ENCODE results near the gene SMIM33. TPM values are rescaled to one million over a fixed set of nuclear protein-coding genes. Genes with fewer than 3 reads are reported as not detected.
"Not testable (repeated sequence)": the region's sequence is repeated elsewhere in the genome, so short reads cannot be mapped to it uniquely, and the experiment has no call there.

Gene SMIM33
- not detected in 2 replicates for total RNA-seq (2014; rRNA removed; shearing (Covaris generic))

DNA sequence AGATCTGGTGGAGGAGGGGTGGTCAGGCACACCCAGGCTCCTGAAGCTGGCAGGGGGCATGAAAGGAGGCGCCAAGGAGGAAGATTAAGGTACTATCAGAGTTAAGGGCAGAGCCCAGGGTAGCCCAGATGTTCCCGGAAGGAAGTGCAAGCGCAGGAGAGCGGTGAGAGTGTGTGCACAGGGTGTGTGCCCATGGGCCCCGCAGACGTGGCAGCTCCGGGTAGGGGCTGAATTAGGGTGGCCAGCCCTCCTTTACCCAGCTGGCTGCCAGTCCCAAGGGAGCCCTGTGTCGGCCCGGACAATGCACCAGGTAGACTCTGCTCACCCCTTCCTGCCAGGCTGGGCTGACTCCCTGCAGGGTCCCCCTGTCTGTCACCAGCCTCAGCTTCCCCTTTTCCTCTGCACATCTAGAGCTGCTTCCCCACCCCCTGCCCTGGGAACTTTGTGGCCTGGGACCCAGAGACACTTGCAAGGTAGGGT is at the start of gene SMIM33:
Gene SMIM33, plus strand, starts transcription at position 184 of the 480 bp plus-strand sequence. Its CDS starts 118 bp downstream, at position 302.
- DNase-seq, result no peak
- Histone ChIP-seq H3K27me3 (ENCODE audit: control insufficient read depth, insufficient read depth, low read length) (no peaks in the 10 kb centered on the region), H3K36me3 (replicated peaks; ENCODE audit: control insufficient read depth, insufficient read depth, low read length) (no peaks in the 10 kb centered on the region), H3K4me3 (ENCODE audit: insufficient read depth, low read depth, low read length) (no peak within 1 kb of the TSS)

DNA sequence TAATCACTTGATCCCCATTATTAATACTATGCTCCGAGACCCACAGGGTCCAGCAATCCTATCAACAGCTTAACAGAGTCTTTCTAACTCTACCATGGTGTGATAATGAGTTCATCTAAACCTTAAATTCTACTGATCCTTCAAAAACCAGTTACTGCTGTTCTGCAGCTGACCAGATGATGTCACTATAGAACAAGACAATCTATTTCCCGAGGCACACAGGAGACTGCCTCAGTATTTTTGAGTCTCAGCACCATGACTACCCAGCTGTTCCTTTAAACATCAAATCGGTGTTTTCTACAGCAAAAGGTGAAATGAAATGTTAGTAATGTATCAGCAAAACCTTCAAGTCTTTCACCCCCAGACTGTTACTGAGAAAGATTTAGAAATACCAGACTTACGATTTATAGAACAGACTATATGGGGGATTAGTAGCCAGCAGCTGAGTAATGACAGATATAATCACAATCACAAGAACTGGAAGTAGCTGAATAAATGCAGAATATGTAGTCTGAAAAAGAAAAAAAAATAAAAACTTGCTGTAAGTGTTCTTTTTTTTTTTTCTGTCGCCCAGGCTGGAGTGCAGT is 48.4 kb upstream of the SMIM33 start:
- peaks cover 3% of the 10 kb centered on the region for H3K36me3 ChIP-seq (replicated peaks; ENCODE audit: control insufficient read depth, insufficient read depth, low read length)
- no peaks in the 10 kb centered on the region for H3K27me3 ChIP-seq (ENCODE audit: control insufficient read depth, insufficient read depth, low read length)
- DNase-seq, result peak; percentile 82
- no peak overlapping the region for H3K4me3 ChIP-seq (ENCODE audit: insufficient read depth, low read depth, low read length)

DNA sequence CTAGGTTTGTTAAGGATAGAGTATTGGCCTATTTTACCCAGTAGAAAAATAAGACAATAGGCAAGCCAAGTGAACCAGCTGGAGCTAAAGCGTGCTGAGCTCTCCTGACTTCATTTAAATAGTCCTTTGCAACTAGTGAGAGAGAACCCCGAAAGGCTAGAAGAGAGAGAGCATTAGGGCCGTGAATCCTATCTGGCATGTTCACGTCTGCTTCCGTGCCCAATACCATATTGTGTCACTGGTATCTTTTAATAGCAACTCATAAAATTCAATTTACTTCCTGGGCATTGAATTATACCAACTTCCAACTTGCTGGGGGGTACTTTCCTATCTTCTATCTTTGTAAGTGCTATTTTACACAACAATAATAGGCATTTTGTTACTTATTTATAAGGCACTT is 45.3 kb upstream of the SMIM33 start:
- no peak for DNase-seq
- H3K4me3 ChIP-seq (ENCODE audit: insufficient read depth, low read depth, low read length), result no peak overlapping the region
- peaks cover 3% of the 10 kb centered on the region for H3K36me3 ChIP-seq (replicated peaks; ENCODE audit: control insufficient read depth, insufficient read depth, low read length)
- H3K27me3 ChIP-seq (ENCODE audit: control insufficient read depth, insufficient read depth, low read length), result no peaks in the 10 kb centered on the region

DNA sequence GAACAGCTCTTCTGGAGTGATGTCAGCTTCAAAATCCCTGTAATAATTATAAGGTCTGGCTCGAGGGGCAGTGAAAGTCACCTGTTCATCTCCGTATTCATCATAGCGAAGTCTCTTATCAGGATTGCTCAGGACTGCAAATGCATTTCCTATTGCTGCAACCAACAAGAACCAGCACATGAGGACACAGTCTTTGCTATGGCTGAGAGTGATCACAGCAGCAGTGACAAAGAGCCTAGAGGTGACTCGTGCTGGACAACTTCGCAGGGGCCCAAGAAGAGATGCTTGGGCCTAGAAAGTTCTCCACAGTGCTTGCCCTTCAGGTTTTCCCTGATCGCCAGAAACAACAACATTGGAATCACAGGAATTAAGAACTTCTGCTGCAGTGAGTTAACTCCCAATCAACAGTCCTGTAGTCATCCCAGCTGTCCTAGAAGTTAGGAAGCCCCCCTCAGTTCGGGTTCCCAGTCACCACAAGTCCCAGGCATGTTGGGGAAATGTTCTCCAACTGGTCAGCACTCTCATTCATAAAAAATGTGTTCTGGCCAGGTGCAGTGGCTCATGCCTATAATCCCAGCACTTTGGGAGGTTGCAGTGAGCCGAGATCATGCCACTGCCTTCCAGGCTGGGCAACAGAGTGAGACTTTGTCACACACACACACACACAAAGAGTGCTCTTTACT is 44.5 kb upstream of the SMIM33 start:
- H3K36me3 ChIP-seq (replicated peaks; ENCODE audit: control insufficient read depth, insufficient read depth, low read length), result peaks cover 3% of the 10 kb centered on the region
- no peak for DNase-seq
- H3K27me3 ChIP-seq (ENCODE audit: control insufficient read depth, insufficient read depth, low read length), result no peaks in the 10 kb centered on the region
- H3K4me3 ChIP-seq (ENCODE audit: insufficient read depth, low read depth, low read length), result no peak overlapping the region

DNA sequence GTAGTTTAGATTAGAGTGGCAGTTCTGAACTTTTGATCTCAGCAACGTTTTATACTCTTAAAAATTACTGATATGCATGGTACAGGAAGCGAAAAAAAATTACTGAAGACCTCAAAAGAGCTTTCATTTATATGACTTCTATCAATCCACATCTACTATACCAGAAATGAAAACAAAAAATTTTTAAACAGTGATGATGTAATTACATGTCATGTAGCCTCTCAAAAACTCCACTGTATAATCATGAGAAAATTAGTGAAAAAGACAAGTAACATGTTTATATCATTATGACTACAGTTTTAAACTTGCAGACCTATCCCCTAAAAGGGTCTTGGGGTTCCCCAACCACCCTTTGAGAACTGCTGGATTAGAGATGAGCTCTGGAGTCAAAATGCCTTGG is 40.8 kb upstream of the SMIM33 start:
- H3K27me3 ChIP-seq (ENCODE audit: control insufficient read depth, insufficient read depth, low read length), result no peaks in the 10 kb centered on the region
- H3K36me3 ChIP-seq (replicated peaks; ENCODE audit: control insufficient read depth, insufficient read depth, low read length), result peaks cover 5% of the 10 kb centered on the region
- H3K4me3 ChIP-seq (ENCODE audit: insufficient read depth, low read depth, low read length), result no peak overlapping the region
- DNase-seq, result no peak

DNA sequence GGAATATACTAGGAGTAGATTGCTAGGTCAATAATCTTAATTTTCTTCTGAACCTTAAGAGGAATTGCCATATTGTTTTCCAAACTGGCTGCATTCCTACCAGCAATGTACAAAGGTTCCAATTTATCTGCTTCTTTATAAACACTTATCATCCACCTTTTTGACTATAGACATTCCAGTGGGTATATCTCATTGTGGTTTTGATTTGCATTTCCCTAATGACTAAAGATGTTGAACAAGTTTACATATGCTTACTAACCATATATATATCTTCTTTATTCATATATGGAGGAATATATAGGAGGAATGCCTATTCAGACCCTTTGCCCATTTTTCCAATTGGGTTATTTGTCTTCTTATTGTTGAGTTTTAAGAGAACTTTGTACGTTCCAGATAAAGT is 39.1 kb upstream of the SMIM33 start:
- H3K27me3 ChIP-seq (ENCODE audit: control insufficient read depth, insufficient read depth, low read length), result no peaks in the 10 kb centered on the region
- peaks cover 3% of the 10 kb centered on the region for H3K36me3 ChIP-seq (replicated peaks; ENCODE audit: control insufficient read depth, insufficient read depth, low read length)
- DNase-seq, result no peak
- no peak overlapping the region for H3K4me3 ChIP-seq (ENCODE audit: insufficient read depth, low read depth, low read length)

DNA sequence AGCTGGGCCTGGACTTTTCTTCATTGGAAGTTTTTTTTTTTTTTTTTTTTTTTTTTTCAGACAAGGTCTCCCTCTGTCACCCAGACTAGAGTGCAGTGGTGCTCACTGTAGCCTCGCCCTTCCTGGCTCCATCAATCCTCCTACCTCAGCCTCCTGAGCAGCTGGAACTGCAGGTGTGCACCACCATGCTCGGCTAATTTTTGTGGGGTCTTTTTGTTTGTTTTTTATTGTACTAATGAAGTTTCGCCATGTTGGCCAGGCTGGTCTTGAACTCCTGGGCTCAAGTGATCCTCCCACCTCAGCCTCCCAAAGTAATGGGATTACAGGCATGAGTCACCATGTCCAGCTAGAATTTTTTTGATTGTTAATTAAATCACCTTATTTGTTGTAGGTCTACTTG is 35.1 kb upstream of the SMIM33 start:
- no peaks in the 10 kb centered on the region for H3K27me3 ChIP-seq (ENCODE audit: control insufficient read depth, insufficient read depth, low read length)
- no peak for DNase-seq
- H3K4me3 ChIP-seq (ENCODE audit: insufficient read depth, low read depth, low read length), result no peak overlapping the region
- peaks cover 3% of the 10 kb centered on the region for H3K36me3 ChIP-seq (replicated peaks; ENCODE audit: control insufficient read depth, insufficient read depth, low read length)

DNA sequence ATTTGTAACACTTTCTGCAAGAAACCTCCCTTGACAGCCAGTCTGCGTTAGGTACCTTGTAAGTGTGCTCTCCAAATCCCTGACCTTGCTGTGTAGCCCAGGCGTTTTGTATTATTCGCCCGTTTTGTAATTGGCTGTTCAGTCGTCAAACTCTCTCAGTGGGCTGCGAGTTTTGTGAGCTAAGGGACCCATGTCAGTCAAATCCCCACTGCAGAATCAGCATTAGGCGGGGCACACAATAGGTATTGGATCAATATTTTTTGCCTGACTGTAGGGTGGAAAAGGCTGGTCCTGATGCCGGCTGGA is 32.1 kb upstream of the SMIM33 start:
- H3K27me3 ChIP-seq (ENCODE audit: control insufficient read depth, insufficient read depth, low read length), result no peaks in the 10 kb centered on the region; the same call in 1 of the 2 replicates
- peaks cover 1% of the 10 kb centered on the region for H3K36me3 ChIP-seq (replicated peaks; ENCODE audit: control insufficient read depth, insufficient read depth, low read length)
- peak overlapping the region; percentile 83 for H3K4me3 ChIP-seq (ENCODE audit: insufficient read depth, low read depth, low read length)
- no peak for DNase-seq

DNA sequence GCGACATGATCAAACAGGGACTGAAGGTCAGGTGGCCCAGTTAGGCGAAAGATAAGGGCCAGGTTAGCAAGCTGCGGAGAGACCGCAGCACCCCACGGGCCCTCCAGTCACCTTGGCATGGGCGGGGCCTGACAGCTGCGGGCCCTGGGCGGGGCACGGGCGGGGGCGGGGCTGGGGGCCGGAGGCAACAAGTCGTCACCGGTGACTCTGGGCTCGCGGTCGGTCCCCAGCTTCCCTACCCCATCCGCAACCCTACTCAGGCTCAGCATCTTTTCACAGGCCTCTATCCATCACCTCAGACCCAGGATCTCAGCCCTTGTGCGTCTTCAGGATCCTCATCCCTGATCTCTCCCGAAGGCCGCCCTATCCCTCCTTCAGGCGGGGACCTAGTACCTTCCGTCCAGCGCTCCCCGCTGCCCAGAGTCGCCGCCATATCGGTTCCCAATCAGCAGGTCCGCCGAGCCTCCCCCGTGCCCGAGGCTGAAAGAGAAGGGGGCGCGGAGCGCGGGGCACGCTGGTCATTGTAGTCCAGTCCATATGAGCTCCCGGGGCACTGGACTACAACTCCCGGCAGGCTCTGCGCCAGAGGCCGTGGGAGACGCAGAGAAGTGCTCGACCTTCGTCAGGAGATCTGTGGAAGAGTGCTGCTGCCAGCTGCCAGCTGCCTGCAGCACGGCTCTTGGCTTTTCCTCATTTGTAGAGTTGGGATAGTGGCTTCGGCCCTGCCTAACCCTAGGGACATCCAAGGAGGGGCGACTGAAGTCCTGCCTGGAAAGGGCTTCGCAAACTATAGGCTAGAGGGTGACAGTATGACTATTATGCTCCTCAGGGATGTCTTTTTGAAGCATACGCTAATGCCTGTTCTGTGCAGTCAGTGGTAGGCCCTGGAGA is 31.5 kb upstream of the SMIM33 start, which contains the start of gene DNAJC18:
Gene DNAJC18, minus strand, starts transcription at position 513 of the 891 bp plus-strand sequence. Its CDS starts 80 bp downstream, at position 433.
- peaks cover under 1% of the 10 kb centered on the region for H3K36me3 ChIP-seq (replicated peaks; ENCODE audit: control insufficient read depth, insufficient read depth, low read length)
- H3K27me3 ChIP-seq (ENCODE audit: control insufficient read depth, insufficient read depth, low read length), result no peaks in the 10 kb centered on the region; the same call in 1 of the 2 replicates
- H3K4me3 ChIP-seq (ENCODE audit: insufficient read depth, low read depth, low read length), result peak within 1 kb of the TSS; percentile 83
- DNase-seq, result peak; percentile 97

DNA sequence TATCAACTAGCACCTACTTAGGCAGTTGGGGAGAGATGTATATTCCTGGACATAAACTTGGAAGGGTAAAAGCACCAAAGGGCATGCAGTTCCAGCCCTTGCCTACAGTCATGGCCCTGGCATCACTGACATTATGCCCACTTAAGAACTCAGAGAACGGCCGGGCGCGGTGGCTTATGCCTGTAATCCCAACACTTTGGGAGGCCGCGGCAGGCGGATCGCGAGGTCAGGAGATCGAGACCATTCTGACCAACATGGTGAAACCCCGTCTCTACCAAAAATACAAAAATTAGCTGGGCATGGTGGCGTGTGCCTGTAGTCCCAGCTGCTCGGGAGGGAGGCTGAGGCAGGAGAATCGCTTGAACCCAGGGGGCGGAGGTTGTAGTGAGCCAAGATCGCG is 30.4 kb upstream of the SMIM33 start:
- H3K36me3 ChIP-seq (replicated peaks; ENCODE audit: control insufficient read depth, insufficient read depth, low read length); DNase-seq; H3K4me3 ChIP-seq (ENCODE audit: insufficient read depth, low read depth, low read length); H3K27me3 ChIP-seq (ENCODE audit: control insufficient read depth, insufficient read depth, low read length): not testable (repeated sequence)

DNA sequence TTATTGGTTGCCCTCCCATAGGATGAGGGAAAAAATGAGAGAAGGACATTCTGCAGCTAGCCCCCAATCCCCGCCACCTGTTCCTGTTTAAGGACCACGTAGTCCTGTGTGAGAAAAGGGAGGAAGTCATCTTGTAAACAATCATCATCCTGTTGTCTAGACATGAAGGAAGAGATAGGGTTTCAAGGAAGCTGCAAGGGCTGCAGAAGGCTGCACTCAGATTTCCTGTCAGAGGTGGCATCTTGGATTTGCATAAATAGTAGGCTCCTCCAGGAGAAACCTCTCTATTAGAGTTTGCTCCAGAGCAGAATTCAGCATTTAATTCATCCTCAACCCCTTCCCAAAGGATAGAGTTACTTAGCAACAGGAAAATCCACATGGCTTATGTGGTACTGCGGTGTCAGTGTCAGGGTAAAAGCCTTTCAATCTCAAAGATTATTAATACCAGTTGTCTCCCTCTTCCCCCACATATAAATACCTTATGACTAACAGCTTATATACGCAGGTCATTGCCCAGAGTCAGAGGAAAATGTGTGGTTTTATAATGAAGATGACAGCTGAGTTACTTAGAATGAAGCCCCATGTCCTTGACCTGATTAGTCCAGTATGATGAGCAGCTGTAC is 26.9 kb upstream of the SMIM33 start:
- no peaks in the 10 kb centered on the region; the same call in 1 of the 2 replicates for H3K27me3 ChIP-seq (ENCODE audit: control insufficient read depth, insufficient read depth, low read length)

DNA sequence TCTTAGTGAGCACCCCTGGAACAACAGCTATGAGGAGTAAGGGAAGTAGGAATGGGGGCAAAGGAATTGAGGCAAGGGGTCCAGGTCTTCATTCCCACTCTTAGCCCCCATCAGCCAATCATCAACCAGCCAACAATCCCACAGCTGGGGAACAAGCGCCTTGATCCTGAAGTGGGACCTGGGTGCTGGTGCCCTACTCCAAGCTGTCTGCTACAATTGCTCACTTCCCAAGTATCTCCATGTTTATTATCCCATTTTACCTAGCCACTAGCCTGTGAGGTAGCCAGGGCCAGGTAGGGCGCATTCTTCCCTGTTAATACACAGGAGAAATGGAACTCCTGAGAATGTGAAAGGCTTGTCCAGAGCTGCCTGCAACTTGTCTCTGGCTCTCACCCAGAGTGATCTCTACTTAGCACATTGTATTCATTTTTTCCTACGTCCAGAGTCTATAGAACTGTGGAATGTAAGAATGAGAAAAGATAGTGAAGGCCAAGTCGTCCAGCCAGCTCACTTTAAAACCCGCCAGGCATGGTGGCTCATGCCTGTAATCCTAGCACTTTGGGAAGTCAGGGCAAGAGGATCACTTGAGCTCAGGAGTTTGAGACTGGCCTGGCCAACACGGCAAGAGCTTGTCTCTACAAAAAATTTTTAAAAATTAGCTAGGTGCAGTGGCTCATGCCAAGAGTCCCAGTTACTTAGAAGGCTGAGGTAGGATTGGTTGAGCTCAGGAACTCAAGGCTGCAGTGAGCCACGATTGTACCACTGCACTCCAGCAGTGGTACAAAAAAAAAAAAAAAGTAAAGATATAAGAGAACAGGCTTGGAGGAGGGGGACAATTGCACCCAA is 25.3 kb upstream of the SMIM33 start:
- no peaks in the 10 kb centered on the region; the same call in 1 of the 2 replicates for H3K27me3 ChIP-seq (ENCODE audit: control insufficient read depth, insufficient read depth, low read length)
- no peak for DNase-seq
- no peak overlapping the region for H3K4me3 ChIP-seq (ENCODE audit: insufficient read depth, low read depth, low read length)
- no peaks in the 10 kb centered on the region for H3K36me3 ChIP-seq (replicated peaks; ENCODE audit: control insufficient read depth, insufficient read depth, low read length)

More for the DNA sequence above, 26.9 kb upstream of the SMIM33 start:
- DNase-seq, result no peak
- no peaks in the 10 kb centered on the region for H3K36me3 ChIP-seq (replicated peaks; ENCODE audit: control insufficient read depth, insufficient read depth, low read length)
- no peak overlapping the region for H3K4me3 ChIP-seq (ENCODE audit: insufficient read depth, low read depth, low read length)

DNA sequence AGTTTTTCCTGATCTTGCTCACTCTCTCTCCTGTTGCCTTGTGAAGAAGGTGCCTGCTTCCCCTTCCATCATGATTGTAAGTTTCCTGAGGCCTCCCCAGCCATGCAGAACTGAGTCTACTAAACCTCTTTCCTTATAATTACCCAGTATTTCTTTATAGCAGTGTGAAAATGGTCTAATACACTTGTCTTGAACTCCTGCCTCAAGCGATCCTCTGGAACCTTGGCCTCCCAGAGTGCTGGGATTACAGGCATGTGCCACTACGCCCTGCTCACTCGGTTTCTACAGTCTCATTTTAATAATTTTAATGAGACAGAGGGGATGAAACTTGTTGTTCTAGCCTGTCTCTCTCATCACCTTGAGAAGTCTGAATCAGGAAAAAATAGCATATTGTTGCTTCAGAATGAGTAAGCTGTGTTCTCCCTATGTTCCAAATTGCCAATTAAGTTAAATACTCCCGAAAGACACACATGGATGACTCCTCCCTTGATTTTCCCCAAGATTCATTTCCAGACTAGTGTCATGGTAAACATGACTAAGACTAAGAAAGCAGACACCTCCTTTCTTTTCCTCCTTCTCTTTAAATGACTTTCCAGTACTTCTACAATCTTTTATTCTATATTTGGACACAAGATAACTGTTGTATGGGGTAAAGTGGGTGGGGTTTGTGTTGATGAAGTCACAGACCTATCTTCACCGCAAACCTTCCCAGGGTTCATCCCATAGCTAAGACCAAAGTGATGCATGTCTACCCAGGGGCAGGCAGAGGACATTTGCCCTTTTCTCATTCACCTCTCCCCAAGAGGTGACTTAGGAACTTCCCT is 23.6 kb upstream of the SMIM33 start:
- Histone ChIP-seq H3K4me3 (ENCODE audit: insufficient read depth, low read depth, low read length) (no peak overlapping the region), H3K36me3 (replicated peaks; ENCODE audit: control insufficient read depth, insufficient read depth, low read length) (no peaks in the 10 kb centered on the region), H3K27me3 (ENCODE audit: control insufficient read depth, insufficient read depth, low read length) (no peaks in the 10 kb centered on the region)
- DNase-seq, result no peak
